Activated CD8-positive, alpha-beta memory T cell treated with anti-CD3 and anti-CD28 coated beads for 36 hours (primary cell): ENCODE measurements around the gene ARHGAP15. TPM values are rescaled to one million over a fixed set of nuclear protein-coding genes. Genes with fewer than 3 reads are reported as not detected.

Experiments
- CTCF ChIA-PET: fragments of 350-600 bp; sonication (Branson Sonifier 250); formaldehyde crosslinking; loops from one replicate; lab custom pipeline; 2021; ENCODE audit warnings: antibody characterized with exemption; lab: Charles Lee
- POLR2A ChIA-PET: fragments of 350-600 bp; sonication (Branson Sonifier 250); formaldehyde crosslinking; loops from one replicate; lab custom pipeline; 2021; ENCODE audit warnings: antibody characterized with exemption; lab: Charles Lee
- total RNA-seq, 2 experiments: library from RNA; stranded (reverse); gene quantifications; one replicate each; pipeline ENCODE4 v1.2.3, GENCODE V29; 2021

The ARHGAP15 gene
- total RNA-seq, 2 experiments from 2014 or later: 36.1 to 36.4 TPM

DNA sequence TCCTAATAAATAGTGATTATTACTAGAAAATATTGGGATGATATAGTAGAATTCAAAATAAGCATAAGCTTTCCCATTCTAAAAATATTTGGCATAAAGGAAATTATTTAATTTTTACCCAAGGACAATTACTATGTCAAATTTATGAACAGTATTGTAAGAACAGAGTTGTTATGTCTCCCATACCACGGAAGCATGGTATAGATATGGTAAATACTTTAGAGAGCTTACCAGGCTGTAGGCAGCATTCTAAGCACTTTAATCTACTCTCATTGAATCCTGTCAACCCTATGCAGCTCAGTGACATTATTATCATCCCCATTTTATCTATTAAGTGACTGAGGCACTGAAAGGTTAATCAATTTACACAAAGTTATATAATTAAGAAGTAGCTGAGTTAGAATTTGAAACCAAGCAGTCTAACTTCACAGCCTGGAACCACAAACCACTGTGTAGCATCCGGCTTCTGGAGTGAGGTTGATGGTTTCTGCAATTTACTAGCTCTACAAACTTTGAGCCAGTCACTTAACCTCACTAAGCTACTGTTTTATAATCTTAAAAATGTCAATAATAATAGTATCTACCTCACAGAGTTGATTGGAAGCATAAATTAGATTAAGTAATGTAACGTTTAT is 323.7 kb downstream of the ARHGAP15 start:
- CTCF ChIA-PET: no interaction called here
- POLR2A ChIA-PET: interaction anchor here (1.0 kb wide), 1 partner anchor 10 kb away, joined by 3 read pairs; no protein-coding TSS in a partner anchor

DNA sequence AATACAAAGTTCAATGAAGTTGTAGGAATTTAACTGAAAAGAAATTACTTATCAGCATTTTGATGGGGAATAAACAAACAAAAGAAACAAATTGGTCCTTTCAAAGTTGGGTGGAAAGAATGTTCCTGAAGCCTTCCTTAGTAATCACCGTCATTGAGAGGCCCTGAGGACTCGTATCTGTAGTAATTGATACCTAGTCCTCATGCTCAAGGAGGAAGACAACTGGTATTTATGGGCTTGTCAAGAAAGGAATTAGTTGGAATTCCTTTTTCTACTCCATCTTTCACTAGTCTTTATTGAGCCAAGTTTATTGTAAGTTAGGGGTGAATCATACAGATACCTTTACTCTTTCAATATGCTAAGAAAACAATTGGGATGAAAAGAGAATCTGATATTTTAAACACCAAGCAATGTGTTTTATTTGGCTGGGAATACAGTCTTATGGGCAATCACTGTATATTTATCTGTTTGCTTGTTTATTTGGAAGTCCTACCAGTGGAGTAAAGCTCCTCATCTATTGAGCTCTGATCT is 324.8 kb downstream of the ARHGAP15 start:
- POLR2A ChIA-PET: no interaction called here

DNA sequence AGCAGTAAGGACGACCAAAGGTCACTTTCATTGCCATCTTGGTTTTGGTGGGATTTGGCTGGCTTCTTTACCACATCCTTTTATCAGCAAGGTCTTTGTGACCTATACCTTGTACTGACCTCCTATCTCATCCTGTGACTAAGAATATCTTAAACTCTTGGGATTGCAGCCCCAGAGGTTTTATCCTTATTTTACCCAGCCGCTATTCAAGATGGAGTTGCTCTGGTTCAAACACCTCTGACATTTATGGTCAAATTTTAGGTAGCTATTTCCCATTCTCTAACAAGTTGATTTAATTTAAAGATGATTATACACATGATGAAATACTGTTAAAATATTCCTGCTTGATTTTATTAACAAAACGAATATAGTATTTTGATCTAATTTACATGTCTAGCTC is 326.1 kb downstream of the ARHGAP15 start:
- CTCF ChIA-PET: no interaction called here

More for the DNA sequence above, 324.8 kb downstream of the ARHGAP15 start:
- CTCF ChIA-PET: no interaction called here

DNA sequence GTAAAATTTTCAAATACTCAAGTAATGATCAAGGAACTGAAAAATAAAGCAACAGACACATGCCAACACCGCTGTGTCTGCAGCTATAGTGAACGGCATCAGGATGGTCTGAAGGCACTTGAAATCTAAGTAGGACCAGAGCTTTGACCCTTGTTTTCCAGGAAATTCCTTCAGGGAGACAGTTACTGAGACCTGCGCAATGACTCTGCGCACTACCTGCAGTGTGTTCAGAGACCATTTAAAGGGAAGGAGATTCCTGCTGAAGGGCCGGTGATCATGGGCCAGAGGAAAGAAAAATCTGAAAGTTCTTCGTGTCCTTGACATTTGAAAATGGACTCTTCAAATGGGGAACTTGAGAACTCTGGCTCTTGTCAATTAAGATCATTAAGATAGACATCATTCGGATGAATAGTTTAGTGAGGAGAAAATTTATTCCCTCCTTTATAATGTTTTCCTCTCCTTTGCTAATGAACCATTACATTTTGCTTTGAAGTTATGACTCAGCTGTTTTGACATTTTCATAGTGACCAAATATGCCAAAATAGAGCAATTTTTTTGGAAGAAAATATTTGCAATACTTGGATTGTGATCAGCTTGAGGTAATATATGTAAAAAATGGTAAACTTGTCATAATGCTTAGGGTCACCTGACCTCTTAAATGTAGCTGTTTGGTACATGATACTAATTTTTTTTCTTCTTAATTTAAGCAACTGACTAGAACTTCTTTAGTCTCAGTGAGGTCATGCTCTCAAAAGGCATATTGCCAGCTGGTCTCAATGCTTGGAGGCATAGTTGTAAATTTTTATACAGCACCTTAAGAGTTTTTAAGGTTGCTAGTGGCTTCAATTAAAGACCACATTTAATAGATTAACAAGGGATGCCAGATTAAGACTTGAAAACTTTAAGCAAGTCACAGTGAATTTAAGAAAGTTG is 329.3 kb downstream of the ARHGAP15 start:
- CTCF ChIA-PET: no interaction called here
- POLR2A ChIA-PET: no interaction called here

More for the DNA sequence above, 326.1 kb downstream of the ARHGAP15 start:
- POLR2A ChIA-PET: no interaction called here

DNA sequence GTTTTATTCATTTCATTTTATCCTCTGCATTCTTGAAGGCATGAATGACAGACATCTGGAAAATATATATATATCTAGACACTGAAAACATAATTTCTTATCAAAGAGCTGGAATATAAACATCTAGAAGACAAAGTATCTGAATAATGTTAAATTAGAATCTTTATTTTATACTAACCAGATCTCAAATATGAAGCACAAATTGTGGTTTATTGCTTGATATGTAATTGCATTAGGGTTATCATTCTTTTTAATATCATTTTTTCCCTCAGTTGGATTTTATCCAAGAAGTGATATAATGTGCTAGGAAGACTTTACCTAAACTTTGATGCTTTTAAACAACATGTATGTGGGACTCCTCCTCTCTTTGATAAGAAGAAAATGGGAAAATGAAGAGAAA is 331.2 kb downstream of the ARHGAP15 start:
- POLR2A ChIA-PET: interaction anchor here (0.7 kb wide), 1 partner anchor 263 kb away, joined by 7 read pairs; no protein-coding TSS in a partner anchor
- CTCF ChIA-PET: no interaction called here

DNA sequence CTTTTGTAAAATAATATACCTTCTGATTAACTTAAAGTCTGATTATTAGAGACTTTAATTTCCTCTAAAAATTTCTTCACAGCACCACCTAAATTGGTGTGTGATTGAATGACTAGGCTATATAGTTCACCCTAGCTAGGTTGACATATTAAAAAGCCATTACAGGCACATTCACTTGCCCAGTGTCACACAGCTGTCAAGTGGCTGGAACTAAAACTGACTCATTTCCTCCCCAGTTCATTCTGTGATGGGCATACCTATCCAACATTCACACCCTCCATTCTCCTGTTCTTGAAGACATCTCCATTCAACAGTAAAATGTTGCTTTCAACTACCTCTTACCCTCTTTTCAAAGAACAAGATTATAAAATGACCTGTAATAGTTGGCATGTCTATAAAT is 334.5 kb downstream of the ARHGAP15 start:
- CTCF ChIA-PET: no interaction called here
- POLR2A ChIA-PET: interaction anchor here (0.5 kb wide), 1 partner anchor 140 kb away, joined by 3 read pairs; no protein-coding TSS in a partner anchor

DNA sequence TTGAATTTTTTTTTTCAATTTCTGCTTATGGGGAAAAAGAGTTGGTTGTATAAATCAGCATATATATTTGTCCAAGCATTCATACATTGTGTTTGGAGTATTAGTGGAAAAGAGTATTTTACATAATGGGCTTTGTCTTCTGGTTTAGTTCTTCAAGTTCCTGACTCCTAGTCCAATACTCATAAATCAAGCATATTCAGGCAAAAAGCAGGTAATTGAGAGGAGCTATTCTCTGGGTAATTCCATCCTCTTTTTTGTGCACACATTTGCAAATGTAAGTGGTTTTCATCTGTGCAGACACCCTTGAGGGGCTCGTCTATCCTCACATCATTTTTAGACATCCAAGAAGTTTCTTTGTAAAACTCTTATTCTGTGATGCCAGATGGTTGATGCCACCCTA is 337.2 kb downstream of the ARHGAP15 start:
- POLR2A ChIA-PET: no interaction called here
- CTCF ChIA-PET: no interaction called here

DNA sequence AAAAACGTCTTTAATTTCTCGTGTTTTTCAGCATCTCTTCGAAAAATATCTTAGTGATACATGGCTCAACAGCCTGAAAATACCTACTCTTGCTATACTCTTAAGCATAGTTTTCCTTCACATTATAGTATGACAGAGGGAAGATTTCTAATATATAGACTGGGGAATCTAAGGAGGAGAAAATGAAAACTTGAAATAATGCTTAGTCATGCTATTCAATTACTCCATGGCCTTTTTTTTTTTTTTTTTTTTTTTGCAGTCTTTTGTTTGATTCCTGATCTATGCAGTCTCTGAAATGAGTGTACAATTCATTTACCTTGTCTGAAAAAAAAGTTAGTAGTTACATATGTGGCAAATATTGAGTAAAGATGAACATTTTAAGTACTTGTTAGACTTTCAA is 337.8 kb downstream of the ARHGAP15 start:
- POLR2A ChIA-PET: no interaction called here
- CTCF ChIA-PET: no interaction called here

DNA sequence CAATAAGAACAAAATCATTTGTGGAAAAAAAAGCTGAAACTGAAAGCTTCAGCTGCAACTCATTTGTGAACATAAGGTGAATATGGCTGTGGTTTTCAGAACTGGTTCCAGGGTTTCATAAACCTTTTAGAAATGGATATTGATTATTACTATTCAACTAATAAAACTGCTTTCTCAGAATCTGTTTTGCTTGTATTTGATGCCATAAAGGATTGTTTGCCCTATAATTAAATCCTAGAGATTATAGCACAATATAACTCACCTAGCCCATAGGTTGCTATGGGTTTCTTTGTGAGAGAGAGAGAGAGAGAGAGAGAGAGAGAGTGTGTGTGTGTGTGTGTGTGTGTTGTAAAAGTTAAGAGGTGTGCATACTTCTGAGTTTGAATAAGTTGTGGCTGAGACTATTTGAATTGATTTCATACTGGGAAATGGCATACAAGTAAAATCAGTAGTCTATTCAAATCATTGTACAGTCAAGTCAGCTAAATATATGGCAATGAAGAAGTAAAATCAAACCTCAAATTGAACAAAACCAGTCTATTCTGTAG is 339.2 kb downstream of the ARHGAP15 start:
- POLR2A ChIA-PET: interaction anchor here (0.6 kb wide), 1 partner anchor 1055 kb away, joined by 3 read pairs; no protein-coding TSS in a partner anchor
- CTCF ChIA-PET: no interaction called here

DNA sequence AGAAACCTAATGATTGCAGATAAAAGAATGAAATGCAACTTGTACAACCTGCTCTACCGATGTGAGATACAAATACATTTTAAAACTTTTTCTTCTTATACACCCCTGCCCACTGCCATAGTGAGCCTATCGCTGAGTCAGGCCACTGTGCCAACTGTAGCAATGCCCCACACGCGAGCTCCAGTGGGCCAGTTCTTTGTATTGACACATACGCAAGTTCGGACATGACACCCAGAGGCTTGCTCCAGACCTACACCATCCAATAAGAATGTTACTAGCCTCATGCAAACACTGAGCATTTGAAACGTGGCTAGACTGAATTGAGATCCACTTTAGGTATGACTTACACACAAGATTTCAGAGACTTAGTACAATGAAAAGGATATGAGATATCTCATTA is 340.1 kb downstream of the ARHGAP15 start:
- ChIA-PET CTCF (no interaction called here), POLR2A (no interaction called here)

DNA sequence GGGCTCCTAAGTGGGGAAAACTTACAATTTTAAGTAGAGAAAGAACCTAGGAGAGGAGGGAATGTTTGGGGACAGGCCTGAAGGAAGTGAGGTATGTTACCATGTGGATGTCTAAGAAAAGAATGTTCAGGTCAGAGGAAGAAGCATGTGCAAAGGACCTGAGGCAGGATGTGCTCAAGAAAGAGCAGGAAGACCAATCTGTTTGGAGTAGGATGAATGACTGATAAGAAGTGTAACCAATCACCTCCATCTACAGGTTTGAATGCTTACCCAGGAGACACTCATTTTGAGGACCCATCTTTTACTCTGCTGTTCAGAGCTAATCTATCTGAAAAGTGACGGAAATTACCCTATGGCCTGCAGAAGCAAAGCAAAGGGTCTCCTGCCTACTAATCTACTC is 342.3 kb downstream of the ARHGAP15 start:
- ChIA-PET POLR2A (no interaction called here), CTCF (interaction anchor here (0.6 kb wide), 1 partner anchor 53 kb away, joined by 5 read pairs; no protein-coding TSS in a partner anchor)

DNA sequence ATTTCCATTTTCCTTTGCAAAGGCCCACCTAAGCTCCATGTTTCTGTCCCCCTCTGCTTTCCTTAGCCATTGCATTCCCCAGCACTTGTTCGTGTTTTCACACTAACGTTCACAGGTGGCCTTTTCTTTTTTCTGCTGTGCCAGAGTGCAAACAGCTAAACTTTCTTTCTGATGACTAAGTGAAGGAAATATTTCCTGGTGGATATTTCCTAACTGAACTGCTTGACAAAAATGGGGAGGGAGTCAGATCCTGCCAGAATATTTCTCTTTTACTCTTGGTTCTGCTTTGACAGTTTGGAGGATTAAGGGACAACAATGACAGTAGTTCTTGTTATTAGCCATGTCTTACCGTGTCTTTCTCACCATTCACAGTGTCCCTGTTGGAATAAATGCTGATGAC is 344.0 kb downstream of the ARHGAP15 start:
- ChIA-PET POLR2A (no interaction called here), CTCF (no interaction called here)

DNA sequence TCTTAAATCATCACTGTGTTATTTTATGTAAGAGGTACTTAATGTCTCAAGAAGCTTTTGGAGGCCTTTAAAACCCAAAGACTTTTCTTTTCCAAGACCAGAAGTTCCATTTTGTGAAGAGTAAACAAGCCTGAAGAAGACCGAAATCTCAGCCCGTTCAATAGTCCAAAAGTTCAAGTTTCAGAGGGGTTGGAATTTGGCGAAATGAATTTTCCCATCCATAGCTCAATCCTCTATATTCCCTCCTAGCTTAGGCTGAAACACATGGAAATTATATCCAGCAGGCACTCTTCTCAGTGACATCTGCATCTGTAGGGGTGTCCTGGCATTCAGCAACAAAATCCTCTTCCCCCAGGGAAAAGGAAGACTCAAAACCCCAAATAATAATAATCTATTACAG is 344.6 kb downstream of the ARHGAP15 start:
- ChIA-PET POLR2A (no interaction called here), CTCF (no interaction called here)

DNA sequence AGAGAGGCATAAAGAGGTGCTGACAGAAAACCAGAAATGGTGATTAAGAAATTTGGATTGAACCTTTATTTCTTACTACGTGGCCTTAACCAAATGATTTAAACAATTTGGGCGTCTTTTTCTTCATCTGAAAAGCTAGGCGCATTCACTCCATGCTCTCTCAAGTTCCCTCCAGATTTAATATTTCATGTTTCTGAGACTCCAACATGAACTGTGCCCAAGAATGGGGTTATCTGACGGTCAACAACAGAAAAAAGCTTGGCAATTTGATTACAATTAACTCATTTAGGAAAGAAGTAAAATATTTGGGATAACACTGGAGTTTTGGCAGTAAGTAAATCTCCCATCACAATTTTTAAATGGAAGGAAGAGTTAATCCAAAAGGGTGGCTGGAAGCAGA is 345.4 kb downstream of the ARHGAP15 start:
- POLR2A ChIA-PET: no interaction called here
- CTCF ChIA-PET: no interaction called here

DNA sequence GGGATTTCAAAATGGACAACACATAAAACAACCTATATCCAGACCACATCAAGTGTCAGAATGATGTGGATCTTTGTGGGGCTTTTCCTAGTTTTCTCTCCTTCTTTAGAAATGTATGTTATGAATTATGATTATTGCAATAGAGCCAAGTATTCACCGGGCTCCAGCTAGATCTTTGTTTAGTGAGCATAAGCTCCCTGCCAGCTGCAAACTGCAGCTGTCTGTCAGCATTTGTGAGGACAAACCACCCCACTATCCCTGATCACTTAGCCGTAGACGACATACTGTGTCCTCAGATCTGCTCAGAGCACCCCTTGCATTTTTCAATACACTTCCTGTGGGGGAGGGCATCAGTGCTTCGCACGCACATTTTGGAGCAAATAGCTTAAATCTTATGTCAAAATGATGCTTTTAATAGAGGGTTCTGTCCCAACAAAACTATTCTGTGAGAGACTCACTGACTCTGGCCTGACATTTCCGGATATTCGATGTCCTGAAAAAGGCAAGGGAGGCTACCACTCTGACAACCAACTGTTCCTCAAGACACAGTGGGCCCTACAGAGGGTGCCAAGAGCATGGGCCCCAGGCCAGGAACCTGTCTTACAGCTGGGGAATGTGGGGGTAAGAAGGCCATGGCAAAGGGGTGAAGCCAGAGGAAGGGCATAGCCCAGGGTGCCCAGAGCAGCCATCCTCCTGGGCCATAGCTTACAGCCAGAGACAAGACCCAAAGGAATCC is 346.0 kb downstream of the ARHGAP15 start:
- POLR2A ChIA-PET: no interaction called here
- CTCF ChIA-PET: no interaction called here

DNA sequence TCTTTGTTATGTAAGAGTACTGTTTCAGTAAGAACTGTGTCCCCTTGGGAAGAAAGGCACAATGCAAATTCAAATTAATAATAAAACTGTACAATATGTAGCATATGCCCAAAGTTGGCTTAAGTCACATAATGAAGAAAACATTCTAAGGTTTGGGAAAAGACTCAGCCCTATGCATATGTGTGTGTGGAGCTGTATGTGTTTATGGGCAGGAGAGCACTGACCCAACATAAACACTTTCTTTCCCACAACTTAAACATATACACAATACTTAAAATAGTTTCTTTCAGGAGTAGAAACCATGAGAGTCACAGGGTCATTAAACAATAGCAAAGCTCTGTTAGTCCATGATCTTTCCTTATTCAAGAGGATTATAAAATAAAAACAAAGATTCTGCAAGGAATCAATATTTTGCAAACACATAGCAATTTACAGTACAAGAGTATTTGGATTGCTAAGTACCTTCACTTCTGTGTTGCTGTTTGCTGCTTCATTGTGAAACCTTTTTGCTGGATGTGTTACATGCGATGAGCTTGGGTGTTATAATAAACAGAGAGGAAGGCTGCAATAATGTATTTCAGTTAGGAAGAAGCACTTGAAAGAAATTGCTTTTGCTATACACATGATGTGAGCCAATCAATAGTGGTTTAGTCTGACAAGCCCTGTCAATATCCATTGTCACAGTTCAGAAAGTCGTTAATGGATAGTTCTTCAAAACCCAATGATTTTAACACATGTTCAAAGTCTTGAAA is 347.3 kb downstream of the ARHGAP15 start:
- ChIA-PET CTCF (no interaction called here), POLR2A (no interaction called here)

DNA sequence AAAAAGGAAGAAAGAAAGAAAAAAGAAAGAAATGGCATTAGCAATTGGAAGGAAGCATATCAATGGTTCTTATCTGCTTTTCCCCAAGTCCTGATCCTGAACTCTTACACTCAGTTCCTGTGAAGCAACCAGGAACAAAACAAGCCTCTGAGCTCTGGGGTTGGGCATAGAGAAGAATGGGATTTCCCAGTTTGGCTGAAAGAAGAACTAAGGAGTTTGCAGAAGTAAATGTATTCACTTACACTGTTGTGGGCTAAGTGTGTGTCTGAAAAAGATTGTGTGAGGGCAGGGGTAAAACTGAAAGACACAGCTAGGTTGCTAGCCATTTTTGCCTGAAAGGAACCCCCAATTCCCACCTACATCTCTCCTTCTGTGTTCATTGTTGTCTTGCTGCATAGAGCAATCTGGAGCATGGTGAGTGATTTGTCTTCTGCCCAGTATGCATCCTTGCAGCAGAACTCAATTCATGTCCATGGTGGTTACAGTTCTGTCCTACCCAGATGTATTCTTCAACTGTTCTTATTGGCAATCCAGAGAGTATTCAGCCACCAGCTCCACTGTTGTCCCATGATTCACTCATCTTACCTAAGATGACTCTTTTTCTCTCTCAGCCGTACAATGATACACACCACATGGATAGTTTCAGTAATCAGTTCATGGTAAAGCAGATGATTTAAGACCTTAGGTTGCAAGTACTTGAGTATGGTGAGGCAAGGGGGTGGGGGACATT is 348.7 kb downstream of the ARHGAP15 start:
- CTCF ChIA-PET: no interaction called here
- POLR2A ChIA-PET: no interaction called here

DNA sequence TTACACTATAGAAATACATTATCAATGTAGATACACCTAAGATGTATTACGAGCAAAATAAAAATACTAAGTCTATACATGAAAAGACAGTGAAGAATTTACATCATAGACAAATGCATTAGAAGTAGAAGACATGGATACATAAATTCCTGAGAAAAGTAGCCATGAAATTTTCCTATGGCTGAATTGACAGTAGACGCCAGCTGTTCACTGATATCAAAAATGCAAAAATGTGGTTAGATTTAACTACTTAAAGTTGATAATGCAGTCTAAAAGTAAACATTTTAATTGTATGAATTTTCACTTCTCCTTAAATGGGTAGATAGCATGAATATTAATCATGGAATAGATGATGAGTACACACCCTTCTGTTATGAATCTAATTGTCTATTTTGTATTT is 350.9 kb downstream of the ARHGAP15 start:
- CTCF ChIA-PET: no interaction called here
- POLR2A ChIA-PET: no interaction called here
